Superior temporal gyrus (tissue), 1 donor: ENCODE results near the gene PRKCG.
"Not testable (repeated sequence)": the region's sequence is repeated elsewhere in the genome, so short reads cannot be mapped to it uniquely, and the experiment has no call there.

Experiments used
- DNase-seq: peaks from one replicate; pipeline ENCODE4 v3.0.0-alpha.2; 2016; ENCODE audit errors: extremely low spot score

The PRKCG gene

DNA sequence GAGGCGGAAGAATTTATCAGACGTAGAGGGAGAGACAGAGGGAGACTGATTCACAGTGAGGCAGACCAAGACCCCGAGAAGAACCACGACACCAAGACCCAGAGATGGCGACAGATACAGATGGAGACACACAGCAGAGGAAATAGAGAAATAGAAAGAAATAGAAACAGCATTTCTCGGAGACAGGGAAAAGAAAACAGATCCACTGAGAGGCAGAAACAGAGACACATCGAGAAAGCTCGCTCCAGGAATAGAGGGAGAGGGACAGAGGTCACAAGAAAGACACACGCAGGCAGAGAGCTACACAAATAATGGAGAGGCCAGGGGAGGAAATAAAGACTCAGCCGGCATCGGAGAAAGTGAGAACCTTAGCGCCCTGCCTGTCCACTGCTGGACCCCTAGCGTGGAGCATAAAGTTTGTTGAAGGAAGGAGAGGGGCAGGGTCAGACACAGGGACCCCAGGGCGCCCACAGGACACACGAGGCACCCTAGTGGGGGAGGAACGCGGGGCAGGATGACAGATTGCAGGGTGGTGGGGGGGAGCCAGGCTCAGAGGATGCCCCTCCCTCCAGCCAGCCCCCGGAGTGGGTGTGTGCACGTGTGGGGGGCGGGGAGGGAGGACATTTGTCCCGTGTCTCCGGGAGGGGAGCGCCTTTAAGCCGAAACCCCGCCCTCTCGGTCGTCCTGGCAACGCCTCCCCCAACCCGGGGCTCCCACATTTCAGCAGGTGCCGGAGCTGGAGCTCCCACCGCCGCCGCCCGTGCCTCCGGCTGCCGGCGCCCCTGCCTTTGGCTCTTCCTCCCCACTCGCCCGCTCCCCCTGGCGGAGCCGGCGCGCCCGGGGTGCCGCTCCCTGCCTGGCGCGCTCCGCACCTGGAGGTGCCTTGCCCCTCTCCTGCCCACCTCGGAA, at the start of gene PRKCG:
PRKCG (plus strand) TSS at position 716 of the 909 bp plus-strand sequence. CDS start 298 bp downstream, outside the sequence.
- DNase-seq, result no peak

DNA sequence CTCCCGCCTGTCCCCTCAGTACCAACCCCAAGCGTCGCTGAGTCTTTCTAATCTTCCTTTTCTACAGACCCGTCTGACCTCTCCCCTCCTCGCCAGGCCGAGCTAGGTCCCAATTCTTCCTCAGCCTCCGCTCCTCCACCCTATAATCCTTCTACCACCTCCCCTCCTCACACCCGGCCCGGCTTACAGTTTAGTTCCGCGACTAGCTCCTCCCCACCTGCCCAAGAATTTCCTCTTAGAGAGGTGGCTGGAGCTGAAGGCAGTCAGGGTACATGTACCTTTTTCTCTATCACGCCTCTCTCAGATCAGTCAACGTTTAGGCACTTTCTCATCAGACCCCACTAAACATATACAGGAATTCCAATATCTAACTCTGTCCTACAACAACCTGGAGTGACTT, 49.1 kb upstream of the PRKCG start:
- DNase-seq, result not testable (repeated sequence)

DNA sequence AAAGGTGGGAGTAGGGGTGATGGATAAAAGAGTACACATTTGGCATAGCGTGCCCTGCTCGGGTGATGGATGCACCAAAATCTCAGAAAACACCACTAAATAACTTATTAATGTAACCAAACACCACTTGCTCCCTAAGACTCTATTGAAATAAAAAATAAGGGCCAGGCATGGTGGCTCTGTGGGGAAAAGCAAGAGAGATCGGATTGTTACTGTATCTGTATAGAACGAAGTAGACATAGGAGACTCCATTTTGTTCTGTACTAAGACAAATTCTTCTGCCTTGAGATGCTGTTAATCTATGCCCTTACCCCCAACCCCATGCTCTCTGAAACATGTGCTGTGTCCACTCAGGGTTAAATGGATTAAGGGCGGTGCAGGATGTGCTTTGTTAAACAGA, 43.6 kb upstream of the PRKCG start:
- not testable (repeated sequence) for DNase-seq

DNA sequence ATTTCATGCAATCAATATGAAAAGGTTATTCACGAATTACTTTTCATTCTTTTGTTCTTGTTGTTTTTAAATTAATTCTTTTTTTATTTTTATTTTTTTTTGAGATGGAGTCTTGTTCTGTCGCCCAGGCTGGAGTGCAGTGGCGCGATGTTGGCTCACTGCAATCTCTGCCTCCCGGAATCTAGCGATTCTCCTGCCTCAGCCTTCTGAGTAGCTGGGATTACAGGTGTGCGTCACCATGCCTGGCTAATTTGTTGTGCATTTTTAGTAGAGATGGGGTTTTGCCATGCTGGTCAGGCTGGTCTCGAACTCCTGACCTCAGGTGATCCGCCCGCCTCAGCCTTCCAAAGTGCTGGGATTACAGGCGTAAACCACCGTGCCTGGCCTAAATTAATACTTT, 41.8 kb upstream of the PRKCG start:
- DNase-seq, result not testable (repeated sequence)

DNA sequence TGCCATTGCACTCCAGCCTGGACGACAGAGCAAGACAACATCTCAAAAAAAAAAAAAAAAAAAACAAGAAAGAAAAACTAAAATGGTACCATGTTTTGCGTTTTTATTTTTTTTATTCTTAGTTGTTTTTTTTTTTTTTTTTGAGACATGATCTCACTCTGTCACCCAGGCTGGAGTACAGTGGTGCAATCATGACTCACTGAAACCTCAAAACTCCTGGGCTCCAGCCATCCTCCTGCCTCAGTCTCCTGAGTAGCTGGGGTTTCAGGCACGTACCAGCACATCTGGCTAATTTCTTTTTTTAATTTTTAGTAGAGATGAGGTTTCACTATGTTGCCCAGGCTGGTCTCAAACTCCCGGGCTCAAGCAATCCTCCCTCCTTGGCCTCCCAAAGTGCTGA, 41.1 kb upstream of the PRKCG start:
- DNase-seq, result not testable (repeated sequence)

DNA sequence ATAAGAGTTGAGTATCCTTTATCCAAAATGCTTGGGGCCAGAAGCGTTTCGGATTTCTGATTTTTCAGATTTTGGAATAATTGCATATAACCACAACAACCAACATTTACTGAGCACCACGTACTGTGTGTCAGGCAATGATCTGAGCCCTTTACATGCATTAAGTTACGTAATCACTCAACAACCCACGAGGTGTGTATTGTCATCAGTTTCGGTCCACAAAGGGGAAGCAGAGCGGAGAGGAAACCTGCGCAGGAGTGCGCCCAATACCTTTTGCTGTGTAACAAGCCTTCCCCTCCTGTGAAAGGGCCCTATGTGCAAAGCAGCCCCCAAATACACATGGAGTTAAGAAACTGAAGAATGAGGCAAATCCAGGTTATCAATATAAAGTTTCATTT, 37.1 kb upstream of the PRKCG start:
- no peak for DNase-seq

DNA sequence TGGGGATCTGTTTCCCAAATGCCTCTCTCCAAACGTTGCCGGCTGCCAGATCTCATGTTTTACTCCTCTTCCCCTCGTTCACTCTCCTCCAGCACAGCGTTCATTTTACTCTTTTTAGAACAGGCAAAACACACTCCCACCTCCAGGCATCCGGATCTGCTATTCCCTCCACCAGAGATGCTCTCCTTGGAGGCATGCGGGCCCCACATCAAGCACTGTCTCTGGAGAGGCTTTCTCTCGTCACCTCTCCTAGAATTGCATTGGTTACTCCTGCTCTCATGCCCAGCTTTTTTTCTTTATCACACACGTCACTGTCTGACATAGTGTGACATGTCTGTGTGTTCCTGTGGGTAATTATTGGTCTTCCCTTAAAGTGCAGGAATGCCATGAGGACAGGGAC, 34.4 kb upstream of the PRKCG start:
- DNase-seq, result no peak

DNA sequence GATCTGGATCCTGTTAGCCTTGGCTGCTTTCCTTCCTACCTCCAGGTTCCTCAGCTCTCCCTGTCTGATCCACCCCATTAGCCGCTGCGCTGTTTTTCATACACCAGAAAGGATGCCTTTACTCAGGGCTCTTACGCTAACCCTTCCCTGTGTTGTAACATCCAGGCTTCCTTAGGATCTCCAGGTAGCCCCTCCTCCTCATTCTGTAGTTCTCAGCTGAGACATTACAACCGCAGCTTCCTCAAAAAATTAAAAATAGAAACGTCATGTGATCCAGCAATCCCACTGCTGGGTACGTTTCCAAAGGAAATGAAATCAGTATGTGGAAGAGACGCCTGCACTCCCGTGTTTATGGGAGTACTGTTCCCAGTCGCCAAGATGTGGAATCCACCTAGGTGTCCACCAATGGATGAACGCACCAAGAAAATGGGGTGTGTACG, 32.7 kb upstream of the PRKCG start:
- no peak for DNase-seq

DNA sequence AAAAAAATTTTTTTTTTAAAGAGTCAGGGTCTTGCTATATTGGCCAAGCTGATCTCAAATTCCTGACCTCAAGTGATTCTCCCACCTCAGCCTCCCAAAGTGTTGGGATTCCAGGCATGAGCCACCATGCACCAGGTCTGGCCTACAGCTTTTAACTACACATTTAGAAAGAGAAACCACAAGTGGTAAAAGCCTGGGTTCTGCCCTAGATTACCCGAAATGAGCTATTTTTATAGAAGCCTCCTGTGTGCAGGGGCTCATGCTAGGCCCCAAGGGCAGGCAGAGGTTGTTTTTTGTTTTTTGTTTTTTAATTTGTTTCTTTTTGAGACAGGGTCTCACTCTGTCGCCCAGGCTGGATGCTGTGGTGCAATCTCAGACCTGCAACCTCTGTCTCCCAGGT, 28.3 kb upstream of the PRKCG start:
- DNase-seq, result no peak

DNA sequence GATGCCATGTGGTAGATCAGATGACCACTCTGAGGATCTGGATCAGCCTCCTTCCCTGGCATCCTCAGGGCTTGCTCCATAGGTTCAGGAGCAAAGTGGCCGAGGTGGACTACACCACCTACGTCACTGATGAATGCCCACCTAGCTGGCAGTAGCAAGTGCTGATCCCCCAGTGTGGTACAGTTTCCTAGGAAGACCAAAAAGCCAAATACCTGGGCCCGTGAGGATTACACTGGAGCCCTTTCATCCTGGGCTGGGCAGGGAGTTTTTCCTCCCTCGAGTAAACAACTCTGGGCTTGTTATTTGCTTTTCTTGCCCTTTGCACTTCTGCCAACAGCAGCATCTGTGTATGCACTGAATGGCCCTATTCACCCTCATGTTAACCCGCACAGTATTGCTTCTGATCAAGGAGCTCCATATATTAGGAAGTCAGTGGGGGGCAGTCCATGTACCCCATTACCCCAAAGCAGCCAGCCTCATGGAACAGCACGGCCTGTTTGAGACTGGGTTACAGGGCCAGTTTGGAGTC, 17.6 kb upstream of the PRKCG start:
- DNase-seq, result peak; percentile 87

DNA sequence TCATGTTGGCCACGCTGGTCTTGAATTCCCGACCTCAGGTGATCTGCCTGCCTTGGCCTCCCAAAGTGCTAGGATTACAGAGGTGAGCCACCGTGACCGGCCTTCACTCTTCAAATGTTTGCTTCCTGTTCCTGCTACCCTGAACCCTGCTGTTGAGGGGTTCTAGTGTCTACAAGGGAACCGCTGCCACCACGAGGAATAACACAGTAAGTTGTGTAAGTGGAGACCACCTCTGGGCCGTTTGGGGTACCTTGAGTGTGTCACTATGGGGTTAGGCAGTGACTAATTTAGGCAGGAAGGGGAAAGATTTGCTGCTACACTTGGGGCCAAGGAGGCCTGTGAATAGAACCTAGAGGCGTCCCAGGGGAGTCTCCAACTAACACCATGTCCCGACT, 16.5 kb upstream of the PRKCG start:
- DNase-seq, result peak; percentile 61

DNA sequence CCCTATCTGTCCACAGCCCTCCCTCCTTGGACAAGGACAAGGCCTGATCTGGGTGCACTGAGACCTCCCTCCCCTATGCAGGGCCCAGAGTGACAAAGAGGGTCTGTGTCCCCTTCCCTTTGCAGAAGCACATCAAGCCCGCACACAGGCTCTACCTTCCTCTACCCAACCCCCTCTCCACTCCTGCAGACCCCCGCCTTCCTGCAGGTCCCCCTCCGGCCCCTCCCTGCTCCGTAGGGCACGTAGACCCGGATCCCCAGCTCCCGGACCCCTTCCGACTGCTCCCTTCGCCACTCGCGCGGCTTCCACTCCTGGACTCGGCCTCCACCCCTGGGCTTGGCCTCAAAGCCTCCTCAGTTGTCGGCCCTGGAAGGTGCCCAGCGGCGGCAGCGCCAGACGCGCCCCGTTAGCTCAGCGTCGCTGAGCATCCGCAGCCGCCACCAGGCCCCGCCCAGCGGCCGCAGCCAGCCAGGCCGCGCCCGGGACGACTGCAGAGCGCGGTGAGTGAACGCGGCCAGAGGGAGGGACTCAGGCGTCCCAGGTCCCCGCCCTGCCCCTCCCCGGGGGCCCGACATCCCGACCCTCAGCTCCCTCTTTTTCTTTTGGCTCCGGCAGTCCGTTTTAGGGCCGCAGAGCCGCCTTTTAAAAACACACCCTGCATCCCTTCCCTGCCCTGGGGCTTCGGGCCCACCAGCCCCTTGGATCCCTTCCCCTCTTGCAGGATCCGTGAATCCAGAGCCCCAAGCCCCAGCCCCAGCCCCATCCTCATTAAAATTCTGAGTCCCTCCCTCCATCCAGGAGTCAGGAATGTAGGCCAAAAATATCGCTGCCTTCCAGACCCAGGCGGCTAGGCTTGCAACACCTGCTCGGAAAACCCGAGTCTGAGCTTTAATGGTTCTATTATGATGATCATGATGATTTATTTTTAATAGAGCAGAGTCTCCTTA, 15.8 kb upstream of the PRKCG start:
- peak; percentile 83 for DNase-seq

DNA sequence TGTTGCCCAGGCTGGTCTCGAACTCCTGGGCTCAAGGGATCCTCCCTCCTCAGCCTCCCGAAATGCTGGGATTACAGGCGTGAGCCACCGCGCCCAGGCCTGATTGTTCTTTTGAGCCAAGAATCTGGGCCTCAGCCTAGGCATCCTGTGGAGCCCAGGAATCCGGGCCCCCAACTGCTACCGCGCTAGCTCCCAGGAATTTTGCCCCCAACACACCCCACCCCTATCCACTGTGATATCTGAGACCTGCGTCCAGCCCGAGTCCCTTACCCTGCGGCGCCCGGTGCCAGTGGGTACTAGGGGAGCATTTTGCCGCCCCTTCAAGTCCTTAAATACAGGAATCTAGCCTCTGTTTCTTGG, 15.2 kb upstream of the PRKCG start:
- no peak for DNase-seq

DNA sequence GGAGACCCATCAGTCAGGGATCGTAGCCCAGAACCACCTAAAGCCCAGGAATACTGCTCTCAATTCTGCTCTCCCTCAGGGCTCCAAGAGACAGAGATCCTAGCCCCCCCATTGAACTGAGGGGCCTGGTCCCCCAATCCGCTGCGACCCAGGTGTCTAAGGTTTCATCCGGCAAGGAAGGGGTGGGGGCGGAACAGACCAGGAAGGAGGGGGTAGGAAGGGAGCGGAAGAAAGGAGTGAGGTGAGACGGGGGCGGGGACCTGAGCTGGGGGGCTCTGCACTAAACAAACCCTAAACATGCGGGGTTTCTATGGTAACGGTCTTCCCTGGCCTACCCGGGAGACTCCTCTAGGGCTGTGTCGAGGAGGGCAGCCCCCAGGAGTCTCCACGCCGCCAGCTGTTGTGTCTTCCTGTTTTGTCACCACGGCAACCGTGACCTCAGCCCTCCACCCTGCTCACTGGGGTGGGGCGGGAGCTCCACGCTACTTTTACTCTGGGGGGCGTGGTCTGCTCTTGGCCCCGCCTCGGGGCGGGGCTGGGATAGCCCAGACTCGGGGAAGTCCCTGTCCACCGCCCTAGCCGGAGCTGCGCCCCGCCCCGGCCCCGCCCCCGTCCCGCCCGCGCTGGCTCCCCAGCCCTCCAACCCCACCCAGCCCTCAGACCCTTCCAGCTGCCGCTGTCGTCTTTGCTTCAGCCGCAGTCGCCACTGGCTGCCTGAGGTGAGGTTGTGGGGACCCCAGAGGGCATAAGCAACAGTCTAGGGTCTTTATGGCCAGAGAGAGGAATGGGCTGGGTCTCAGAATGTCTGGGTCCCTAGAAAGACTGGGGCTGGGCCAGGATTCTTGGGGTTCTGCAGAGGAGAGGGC, 14.5 kb upstream of the PRKCG start, which contains the start of gene MYADM:
MYADM (plus strand) TSS at position 659 of the 866 bp plus-strand sequence. CDS start 5,647 bp downstream, outside the sequence.
- peak; percentile 98 for DNase-seq

DNA sequence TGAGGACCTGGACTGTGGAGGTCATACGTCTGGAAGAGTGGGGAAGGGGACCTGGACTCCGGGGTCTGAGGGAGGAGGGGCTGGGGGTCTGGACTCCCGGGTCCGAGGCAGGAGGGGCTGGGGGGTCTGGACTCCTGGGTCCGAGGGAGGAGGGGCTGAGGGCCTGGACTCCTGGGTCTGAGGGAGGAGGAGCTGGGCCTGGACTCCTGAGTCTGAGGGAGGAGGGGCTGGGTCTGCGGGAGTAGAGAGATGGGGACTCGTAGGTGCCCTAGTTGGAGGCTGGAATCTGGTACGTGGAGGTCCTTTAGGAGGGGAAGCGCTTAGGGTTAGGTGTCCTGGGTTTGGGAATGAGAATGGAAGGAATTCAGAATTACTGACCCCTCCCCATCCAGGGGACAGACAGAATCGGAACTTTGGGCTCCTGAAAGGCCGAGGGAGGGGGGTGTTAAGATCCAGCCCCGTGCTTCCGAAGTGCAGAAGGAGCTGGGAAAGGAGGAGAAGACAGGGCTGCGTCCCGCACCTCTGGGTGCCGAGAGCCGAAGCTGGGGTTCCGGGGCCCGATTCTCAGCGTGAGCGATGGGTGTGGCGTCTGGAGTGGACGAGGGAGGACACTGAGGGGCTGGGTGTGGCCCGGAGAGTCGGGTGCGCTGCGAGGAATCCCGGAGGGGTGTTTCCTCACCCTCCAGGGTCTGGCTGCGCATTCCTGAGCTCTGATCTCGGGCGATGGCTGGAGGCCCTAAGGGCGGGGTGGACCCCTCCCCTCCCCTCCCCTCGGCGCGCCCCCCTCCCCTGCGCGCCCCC, 13.7 kb upstream of the PRKCG start:
- DNase-seq, result no peak

DNA sequence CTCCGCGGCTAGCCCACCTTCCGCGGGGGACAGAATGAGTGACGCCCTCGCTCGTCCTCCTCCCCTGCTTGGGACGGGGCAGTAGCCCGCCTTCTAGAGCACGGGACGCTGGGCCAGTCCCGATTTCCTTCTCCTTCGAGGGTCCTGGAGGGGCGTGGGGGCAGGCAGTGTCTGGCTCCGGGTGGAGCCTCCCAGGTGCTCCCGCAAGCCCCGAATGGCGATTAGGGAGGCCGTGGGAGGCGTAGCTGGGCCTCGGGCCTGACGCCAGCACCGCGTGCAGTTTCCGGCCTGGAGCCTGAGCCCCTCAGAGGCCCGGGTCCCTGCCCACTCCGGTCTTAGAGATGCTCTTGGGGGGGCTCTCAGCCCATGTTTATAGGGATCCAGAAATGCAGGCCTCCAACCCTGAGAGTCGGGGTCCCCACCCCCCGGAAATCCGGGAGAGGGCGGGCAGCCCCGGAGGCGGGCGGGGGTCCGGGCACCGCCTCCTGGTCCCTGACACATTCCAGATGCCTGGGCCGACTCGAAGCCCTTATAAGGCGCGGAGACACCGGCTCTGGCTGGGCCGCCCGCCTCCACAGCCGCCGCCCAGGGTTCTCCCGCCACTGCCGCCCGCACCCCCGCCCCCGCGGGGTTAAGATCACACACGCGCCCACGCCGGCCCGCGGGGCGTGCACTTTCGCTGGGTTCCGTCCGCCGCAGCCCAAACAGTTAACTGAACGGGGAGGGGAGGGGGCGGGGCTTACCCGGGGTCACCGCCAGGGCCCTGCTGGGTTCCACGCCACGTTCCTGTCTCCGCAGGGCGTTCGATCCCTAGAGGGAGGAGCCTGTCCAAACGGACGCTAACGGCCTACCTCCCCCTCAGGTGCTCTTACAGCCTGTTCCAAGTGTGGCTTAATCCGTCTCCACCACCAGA, 12.8 kb upstream of the PRKCG start:
- DNase-seq, result no peak

DNA sequence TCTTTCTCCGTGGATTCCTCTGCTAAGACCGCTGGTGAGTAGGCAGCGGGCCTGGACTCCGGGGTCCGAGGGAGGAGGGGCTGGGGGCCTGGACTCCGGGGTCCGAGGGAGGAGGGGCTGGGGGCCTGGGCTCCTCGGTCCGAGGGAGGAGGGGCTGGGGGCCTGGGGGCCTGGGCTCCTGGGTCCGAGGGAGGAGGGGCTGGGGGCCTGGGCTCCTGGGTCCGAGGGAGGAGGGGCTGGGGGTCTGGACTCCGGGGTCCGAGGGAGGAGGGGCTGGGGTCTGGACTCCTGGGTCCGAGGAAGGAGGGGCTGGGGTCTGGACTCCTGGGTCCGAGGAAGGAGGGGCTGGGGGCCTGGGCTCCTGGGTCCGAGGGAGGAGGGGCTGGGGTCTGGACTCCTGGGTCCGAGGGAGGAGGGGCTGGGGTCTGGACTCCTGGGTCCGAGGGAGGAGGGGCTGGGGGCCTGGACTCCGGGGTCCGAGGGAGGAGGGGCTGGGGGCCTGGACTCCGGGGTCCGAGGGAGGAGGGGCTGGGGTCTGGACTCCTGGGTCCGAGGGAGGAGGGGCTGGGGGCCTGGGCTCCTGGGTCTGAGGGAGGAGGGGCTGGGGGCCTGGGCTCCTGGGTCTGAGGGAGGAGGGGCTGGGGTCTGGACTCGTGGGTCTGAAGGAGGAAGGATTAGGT, 12.1 kb upstream of the PRKCG start:
- not testable (repeated sequence) for DNase-seq

DNA sequence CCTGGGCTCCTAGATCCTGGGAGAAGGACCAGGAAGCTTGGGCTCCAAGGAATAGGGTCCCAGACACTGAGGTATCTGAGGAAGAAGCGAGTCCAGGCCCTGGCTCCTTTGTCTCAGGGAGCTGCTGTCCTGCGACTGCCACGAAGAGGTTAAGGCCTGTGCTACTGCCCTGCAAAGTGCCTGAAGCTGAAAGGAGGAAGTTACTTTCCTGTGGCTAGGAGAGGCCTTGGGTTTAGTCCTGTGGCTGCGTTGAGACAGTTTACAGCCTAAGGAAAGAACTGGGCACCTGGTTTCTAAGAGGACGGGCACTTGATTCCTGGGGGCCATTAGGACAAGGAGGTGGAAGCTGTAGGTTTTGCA, 11.5 kb upstream of the PRKCG start:
- DNase-seq, result no peak

DNA sequence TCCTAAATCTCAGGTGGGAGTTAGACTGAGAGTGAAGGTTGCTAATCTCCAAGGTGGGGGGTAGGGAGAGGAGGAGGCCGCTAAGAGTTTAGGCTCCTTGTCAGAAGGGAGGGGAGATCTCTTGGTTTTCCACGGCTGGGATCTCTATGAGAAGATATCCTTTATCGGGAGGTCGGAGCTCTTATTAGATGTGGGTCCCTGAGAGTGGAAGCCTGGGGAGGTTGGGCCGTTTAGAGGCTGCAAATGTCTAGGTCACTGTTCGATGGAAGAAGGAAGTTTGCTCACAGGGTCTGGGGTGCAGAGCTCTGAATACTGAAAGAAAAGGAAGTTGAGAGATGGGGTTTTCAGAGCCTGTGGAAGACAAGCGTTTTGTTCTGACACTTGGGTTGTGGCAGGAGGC, 10.5 kb upstream of the PRKCG start:
- no peak for DNase-seq
